CD1c-positive myeloid dendritic cell (primary cell): ENCODE results near the gene CCDC12.
"Not testable (repeated sequence)": the region's sequence is repeated elsewhere in the genome, so short reads cannot be mapped to it uniquely, and the experiment has no call there.

ENCODE experiments used
- DNase-seq: peaks from one replicate; pipeline ENCODE4 v3.0.0-alpha.2; 2016; ENCODE audit errors: extremely low spot score

Gene CCDC12

DNA sequence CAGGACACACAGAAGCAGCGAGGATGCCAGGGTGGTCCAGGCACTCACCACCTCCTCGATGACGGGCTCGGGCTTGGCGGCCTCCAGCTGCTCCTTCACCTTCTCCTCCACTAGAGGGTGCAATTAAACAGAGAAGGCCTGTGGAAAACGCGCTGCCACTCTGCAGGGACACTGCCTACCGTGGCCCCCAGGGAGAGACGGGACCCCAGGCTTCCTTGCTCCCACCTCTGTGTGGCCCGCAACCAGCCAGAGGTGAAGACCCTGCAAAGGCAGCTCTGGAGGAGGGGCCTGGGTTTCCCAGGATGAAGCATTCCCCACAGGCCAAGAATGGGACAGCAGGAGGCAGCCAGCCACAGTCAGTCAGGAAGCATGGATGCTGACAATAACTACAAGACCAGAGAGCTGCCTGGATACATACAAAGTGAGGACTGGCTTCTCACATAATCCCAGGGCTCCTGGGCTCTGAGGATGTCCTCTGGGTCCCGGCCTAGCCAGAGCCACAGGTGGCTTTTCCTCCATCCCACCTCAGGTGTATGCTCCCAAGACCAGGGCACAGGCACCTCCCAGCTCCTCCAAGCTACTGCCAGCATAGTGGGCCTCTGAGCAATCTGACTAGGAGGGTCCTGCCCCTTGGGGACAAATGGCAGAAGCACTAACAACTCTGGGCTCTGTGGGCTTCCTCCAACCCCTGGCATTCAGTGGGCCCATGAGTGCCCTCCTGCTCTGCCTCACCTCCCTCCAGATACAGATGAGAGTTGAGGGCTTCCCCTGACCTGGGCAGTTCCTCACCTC is 52.8 kb downstream of the CCDC12 start:
- peak; percentile 58 for DNase-seq

DNA sequence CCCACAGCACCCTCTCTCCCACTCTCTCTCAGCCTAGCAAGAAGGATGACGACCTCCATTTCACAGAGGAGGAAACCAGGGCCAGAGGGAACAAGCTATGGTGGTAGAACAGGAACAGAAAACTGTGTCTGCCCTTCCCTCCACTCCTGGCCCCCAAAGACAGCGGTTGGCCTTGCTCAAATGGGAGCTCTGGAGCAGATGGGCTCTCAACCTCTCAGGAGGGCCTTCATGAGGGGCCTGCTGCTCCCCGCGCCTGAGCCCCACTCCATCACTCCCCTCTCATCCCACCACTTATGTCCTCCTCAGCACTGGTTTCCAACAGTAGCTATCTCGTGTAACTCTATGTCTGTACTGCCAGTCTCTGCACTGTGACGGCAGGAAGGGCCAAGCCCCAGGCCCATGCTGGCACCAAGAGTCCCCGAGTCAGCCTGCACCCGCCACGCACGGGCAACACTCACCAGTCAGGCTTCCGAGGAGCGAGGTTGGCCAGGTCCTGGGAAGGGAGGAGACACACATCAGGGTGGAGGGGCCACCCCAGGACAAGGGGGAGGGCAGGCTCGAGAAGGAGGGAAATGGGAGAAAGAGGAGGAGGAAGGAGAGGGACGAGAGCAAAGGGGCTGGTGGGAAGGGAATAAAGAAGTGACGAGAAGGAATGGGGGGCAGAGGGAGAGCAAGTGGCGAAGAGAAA is 53.5 kb downstream of the CCDC12 start:
- no peak for DNase-seq

DNA sequence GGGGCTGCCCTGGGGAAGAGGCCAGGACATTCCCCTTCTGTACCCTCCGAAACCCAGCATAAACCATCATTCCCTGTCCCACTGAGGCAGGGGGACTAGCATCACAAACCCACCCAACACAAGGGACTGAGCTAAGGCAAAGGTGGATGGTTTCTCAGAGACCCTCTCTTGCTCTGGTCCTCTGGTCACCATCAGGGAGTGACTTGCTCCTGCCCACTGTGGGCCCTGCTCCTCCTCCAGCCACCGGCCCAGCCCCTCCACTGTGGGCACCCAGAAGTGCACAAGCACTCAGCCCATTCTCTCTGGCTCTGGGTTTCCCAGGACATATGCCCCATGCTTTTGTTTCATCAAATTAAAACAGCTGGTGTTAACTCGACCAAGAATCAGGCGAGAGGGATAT is 54.1 kb downstream of the CCDC12 start:
- no peak for DNase-seq

DNA sequence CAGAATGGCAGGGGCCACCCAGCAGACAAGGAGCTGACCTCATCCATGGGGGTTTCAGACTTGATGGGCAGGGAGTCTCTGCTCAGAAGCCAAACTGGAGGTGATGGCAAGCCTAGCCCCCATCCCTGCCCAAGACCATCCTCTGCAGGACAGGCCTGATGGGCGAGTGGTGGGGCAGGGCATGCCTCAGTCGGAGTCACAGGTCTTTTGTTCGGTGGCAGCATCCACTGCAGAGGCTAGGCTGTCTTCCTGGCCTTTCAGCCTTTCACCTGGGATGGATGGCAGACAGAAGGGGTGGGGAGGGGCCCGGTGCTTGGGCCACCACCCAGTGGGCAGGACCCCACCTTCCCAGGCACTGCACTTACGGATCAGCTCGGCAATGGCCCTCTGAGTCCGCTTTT is 54.7 kb downstream of the CCDC12 start:
- DNase-seq = no peak

DNA sequence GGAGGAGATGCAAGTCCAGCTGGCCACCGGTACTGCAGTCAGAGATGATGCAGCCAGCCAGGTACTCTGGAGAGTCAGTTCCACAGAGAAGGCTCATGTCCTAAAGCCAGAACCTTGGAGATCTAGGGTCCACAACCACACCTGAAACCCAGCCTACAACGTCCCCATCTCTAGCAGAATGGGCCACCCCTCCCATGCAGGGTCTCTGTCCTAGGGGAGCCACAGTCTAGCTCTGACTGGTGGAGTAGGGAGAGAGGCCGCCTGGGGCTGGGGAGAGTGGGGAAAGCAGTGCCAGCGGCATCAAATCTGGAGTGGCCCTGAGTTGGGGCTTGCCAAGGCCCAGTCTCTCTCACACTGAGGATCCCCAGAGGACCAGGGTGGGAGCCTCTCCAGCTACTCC is 55.5 kb downstream of the CCDC12 start:
- no peak for DNase-seq

DNA sequence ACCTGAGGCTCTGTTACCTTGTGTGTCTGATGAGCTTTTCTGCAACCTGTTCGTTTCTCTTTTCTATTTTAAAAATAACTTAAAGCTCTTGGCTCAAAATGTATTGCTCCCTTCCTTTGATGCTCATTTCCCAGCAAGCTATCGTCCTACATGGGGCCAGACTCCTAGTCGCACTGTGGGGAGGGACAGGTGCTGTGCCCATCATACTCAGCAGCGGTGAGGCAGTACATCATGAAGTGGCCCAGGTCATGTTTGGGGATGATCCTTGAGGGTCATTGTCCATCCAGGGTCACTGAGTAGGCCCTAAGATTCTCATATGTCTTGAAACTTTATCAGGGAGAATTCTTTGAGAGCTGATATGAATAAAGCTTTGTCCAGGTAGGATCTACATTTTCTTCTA is 57.9 kb downstream of the CCDC12 start:
- no peak for DNase-seq

DNA sequence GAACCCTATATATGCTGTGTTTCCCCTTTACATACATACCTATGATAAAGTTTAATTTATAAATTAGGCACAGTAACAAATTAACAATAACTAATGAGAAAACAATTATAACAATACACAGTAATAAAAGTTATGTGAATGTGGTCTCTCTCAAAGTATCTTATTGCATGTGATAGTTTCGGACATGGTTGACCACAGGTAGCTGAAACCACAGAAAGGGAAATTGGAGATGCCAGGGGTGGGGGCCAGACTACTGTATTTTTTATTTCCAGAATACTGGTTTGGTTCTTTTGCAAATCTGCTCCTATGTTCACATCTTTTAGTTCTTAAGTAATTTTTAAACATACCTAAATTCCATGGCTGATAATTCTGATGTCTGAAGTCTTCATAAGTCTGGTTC is 58.3 kb downstream of the CCDC12 start:
- no peak for DNase-seq

DNA sequence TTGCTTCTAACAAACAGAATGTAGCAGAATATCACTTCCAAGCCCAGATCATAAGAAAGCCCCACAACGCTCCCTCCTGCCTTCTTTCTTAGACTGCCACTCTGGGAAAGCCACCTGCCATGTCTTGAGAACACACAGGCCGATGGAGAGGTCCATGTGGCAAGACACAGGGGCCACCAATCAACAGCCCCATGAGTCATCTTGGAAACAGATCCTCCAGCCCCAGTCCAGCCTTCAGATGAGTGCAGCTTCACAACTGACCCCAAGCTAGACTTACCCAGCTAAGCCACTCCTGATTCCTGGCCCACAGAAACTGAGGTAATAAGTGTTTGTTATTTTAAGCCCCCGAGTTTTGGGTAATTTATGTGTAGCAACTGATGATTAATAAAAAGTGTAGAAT is 59.3 kb downstream of the CCDC12 start:
- no peak for DNase-seq

DNA sequence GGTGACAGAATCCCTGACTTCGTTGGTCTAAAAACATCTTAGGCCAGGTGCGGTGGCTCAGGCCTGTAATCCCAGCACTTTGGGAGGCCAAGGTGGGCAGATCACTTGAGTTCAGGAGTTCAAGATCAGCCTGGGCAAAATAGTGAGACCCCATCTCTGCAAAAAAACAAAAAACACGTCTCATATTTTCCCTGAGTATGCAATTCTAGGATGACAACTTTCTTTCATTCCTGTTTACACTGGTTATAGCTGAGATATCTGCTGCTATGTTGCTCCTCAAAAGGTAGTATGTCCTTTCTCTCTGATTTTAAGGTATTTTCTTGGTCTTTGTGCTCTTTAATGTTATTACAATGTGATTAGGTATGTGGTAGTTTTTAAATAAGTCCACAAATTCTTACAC is 59.7 kb downstream of the CCDC12 start:
- DNase-seq = no peak

DNA sequence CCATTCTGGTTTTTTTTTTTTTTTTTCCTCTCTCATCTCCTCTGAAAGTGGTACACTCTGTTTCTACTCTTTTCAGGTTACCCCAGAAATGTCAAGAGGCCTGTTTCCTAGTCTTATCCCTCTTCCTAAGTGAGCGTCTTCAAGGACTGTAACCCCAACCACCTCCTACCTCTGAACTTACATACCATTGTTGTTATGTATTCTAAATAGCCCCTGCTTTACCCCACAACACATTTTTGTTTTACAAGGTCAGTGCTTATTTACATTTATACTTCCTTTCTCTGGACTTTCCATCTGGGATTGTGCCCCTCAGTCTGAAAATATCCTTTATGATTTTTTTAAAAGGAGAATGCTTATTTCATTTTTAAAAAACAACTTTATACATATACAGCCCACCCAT is 60.3 kb downstream of the CCDC12 start:
- no peak for DNase-seq

DNA sequence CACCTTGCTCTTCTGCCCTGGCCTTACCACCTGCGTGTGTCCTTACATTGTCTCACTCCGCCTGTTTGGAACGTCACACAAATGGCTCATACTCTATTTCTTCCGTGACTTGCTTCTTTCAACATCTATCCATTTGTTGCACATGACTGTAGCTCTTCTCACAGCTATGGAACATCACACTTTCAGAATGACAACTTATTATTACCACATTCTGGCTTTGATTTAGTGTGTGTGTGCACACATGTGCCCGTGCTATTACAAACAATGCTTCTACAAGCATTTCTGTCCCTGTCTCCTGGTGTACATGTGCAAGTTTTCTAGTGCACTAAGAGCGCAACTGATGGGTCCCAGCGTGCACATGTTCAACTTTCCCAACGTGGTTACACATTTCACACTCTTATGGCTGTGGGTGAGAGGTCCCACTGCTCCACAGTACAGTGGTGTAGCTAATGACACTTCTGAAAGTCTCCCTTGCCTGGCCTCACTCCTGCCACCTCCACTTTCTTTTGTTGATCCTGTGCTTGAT is 61.2 kb downstream of the CCDC12 start:
- DNase-seq = no peak

DNA sequence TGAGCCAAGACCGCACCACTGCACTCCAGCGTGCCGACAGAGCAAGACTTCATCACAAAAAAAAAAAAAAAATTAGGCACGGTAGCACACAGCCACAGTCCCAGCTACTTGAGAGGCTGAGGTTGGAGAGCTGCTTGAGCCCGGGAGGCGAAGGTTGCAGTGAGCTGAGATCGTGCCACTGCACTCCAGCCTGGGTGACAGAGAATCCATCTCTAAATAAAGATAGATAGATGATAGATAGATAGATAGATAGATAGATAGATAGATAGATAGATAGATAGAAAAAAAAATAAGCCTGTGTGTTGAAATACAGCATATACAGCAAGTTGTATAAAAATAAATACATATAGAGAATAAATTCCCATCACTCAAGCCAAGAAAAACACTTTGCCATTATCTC is 61.7 kb downstream of the CCDC12 start:
- no peak for DNase-seq

DNA sequence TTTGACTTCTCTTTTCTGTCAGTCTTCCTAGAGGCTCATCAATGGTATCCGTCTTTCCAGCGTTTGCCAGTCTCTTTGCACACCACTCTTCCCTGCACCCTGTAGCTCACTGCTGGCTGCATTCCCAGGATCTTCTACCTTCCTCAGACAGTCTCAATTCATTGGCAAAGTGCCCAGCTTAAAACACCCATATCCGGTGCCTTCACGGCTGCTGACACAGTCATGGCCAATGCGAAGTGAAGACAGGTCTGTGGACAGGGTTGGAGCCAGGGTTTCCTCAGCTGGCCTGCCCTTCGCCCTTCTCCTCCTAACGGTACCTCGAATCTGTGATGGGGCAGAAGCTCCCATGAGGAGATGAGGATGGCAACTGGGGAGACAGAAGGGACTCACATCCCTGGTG is 62.9 kb downstream of the CCDC12 start:
- DNase-seq = no peak

DNA sequence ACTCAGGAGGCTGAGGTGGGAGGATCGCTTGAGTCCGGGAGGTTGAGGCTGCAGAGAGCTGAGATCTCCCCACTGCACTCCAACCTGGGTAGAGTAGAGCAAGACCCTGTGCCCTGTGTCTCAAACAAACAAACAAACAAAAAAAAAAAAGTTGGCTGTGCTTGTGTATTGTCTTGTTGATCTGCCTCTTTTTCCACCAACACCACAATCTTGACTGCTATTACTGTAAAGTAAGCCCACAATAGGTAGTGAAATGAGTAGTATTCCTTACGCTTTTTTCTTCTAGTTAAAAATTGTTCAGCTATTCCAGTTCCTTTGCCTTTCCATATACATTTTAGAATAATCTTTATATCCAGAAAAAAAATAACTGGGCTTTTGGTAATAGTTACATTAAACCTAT is 63.6 kb downstream of the CCDC12 start:
- DNase-seq = no peak

DNA sequence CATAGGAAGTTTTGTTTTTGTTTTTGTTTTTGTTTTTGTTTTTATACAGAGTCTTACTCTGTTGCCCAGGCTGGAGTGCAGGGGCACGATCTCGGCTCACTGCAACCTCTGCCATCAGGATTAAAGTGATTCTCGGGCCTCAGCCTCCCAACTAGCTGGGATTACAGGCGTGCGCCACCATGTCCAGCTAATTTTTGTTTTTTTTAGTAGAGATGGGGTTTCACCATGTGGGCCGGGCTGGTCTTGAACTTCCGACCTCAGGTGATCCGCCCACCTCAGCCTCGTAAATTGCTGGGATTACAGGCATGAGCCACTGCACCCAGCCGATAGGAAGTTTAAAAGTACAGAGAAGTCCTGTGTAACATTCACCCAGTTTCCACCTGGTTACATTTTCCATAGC is 65.6 kb downstream of the CCDC12 start:
- DNase-seq = not testable (repeated sequence)

DNA sequence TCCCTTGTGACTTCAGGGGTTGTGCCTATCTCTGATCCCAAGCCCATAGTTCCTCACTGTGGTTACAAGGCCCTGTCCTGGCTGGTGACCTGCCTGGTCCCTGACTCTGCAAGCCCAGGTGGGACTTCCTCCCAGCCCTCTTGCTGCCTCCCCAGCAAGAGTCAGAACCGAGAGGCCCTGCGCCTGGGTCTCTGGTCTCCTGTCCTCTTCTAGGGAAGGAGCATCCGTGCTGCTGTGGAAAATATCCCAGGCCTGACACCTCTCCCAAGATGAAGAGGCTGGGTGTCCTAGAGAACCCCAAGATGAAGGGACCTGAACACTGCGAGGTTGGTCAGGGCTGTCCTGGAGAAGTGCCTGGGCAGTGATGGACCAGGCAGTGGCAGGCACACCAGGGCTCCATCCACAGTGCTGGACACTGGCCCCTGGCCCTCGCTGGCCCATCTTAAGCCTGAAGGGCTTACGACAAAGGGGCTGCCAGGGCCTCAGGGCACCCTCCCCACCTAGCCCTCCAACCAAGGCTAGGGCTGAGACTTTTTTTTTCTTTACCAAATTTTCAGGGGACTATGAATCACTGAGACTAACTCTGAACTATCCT is 66.3 kb downstream of the CCDC12 start:
- no peak for DNase-seq

DNA sequence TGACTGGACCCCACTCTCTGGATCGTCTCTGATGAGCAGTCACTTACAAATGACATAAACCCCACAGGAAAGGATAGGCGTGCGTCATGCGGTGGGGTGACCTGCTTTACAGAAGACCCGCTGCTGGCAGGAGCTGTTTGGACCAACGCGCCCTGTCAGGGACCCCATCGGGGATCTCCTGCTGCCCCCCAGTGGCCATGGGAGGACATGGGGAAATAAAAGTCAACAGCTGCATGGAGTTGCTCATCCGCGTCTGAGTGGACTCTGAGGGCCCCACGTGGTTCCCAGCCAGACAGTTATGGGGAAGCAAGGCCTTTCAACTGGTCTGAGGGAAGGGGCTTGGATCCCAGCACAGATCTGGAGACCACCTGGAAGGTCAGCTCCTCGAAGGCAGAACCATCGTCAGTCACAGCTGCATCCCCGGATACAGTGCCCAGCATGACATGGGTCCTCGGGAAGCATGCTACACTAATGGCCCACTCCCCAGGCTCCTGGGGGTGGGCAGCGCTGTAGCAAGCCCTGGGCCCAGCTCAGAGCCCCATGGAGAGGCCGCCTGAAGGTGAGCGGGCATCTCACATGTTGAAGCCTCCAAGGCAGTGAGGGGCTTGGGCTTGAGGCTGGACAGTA is 66.9 kb downstream of the CCDC12 start:
- peak; percentile 83 for DNase-seq

DNA sequence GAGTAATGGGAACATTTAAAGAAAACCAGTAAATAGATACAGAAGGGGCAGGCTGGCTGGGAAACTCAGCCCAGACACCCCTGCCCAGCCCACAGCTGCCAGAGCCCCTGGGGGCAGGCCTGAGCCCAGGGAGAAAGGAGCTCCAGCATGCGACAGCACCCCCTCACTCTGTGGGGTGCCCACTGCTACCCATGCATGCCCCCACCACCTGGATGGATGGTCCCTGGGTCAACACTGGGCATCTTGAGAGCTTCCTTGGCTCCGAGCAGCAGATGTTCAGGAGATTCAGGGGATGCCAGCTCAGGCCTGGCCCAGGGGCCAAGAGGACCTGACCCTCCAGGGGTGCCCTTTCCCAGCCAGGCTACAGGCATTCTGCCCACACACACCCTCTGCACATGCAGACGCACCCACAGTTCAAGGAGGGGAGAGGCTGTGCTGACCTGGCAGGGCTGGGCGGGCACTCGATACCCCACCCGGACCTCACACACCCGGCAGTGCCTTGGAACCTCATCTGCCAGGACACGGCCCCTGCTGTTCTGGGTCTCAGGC is 67.5 kb downstream of the CCDC12 start:
- no peak for DNase-seq

DNA sequence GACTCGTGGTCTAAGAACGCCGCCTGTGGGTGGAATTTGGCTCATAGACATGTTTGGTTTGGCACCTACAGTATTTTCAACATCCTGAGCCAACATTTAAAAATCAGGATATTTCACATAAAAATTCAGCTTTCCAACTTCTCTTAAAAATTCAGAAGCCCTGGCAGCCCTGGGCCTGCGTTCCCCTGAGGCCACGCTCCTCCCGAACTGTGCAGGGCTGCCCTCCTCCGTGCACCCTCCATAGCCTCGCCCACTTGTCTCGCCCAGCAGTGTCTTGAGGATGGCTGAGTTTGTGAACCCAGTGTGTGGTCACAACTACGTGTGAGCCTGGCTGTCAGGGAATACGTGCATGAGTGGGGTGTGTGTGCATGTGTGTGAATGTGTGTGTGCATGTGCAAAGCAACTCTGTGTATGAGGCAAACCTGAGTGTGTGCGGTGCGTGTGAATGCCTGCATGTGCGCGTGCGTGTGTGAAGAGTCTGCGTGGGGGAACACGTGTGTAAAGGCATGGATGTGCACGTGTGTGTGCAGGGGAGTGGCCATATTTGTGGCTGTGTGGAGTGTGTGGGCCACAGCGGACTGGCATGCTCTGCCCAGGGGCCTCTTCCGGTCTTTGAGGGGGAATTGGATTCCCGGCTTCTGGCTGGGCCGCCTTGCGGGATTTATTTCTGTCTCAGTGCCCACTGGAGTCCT is 68.1 kb downstream of the CCDC12 start:
- no peak for DNase-seq

DNA sequence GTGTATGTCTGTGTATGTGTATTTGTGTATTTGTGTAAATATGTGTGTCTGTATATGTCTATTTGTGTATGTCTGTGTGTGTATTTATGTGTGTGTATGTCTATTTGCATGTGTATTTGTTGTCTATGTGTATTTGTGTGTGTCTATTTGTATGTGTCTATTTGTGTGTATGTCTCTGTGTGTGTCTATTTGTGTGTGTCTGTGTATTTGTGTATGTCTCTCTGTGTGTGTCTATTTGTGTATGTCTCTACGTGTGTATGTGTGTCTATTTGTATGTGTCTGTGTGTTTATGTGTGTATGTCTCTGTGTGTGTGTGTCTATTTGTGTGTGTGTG is 68.6 kb downstream of the CCDC12 start:
- DNase-seq = no peak

DNA sequence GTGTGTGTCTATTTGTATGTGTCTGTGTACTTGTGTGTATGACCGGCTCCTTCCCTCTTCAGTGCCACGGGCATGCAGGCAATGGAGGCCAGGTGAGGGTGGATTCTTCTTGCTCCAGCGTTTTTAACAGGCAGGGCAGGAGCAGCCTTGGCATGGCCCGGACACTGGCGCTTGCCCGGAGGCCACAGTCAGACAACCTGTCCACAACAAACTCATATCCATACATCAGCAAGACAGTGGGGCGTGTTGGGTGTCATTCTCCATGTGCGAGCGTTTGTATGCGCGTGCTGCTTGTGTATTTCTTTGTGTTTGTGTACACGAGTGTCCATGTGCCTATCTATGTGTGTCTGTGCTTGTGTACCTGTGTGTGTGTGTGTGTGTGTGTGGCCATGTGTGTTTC is 69.3 kb downstream of the CCDC12 start:
- DNase-seq = no peak
